GM20000 (cell line): ENCODE data around the gene AGPAT4.

ENCODE experiments used
- DNase-seq: peaks from one replicate; pipeline ENCODE4 v3.0.0; 2012; ENCODE audit warnings: low spot score
- TF ChIP-seq, protein P1 (sequence below): IDR thresholded peaks from 2 replicates; pipeline ENCODE4 v1.5.1; 2012; ENCODE audit warnings: mild to moderate bottlenecking, control low read depth; ENCODE audit errors: extremely low read depth, missing control alignments

AGPAT4 gene

DNA sequence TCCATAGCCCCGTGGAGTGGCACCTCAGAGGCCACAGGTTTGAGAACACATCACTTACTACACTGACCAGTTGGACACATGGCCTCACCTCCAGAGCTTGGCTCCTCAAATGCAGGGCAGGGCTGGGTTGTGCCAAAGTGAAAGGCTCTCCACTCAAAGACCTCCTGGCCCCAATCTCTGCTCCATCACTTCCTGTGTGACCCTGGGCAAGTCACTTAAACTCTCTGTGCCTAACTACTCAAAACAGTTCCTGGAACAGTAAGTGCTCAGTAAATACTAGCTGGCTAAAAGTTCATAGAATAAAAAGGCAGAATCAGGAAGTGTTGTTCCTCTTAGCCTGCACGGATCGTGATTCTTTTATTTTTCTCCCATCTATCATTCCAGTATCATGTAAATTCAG, 50.2 kb downstream of the AGPAT4 start:
- TF ChIP-seq, protein P1, sequence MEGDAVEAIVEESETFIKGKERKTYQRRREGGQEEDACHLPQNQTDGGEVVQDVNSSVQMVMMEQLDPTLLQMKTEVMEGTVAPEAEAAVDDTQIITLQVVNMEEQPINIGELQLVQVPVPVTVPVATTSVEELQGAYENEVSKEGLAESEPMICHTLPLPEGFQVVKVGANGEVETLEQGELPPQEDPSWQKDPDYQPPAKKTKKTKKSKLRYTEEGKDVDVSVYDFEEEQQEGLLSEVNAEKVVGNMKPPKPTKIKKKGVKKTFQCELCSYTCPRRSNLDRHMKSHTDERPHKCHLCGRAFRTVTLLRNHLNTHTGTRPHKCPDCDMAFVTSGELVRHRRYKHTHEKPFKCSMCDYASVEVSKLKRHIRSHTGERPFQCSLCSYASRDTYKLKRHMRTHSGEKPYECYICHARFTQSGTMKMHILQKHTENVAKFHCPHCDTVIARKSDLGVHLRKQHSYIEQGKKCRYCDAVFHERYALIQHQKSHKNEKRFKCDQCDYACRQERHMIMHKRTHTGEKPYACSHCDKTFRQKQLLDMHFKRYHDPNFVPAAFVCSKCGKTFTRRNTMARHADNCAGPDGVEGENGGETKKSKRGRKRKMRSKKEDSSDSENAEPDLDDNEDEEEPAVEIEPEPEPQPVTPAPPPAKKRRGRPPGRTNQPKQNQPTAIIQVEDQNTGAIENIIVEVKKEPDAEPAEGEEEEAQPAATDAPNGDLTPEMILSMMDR, result no peak
- no peak for DNase-seq

DNA sequence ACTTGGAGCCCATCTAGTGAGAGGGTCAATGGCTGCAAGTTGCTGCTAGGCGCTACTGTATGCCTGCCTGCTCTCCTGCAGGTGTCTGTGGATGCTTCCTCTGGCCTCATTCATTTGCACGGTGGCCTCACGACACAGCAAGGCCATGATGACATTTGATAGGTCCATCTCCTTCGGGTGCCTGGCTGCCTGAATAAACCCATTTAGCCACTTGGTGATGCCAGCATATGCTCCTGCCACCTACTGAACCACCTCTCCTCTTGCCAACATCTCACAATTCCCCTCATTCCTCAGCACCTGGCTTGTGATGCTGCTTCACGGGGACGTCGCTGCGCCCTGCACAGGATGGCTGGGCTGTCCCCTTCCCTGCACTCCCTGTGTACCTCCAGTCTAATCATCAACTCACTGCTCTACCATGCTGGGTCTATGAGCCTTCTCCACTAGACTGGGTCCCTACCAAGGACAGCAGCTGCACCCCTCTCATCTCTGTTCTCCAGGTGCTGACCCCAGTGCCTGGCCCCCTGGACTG, 51.1 kb downstream of the AGPAT4 start:
- no peak for DNase-seq
- TF ChIP-seq, protein P1, result no peak

DNA sequence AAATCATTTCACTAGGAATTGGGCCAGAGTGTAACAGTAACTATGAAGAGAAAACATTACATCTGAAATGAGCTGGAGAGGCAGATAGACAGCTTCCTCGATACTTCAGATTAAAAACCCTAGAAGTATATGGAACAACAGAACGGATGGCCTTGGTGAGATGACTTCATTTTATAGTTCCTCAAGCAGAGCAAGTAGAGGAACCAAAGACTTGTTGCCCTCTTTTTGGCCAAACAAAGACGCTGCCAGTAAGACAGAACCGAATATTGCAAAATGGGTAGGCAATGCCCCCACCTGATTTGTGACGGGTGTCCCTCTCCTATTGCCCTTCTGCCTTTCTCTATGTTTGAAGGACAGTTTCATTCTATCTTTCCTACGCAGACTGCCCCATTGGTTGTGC, 53.5 kb downstream of the AGPAT4 start:
- DNase-seq, result no peak

DNA sequence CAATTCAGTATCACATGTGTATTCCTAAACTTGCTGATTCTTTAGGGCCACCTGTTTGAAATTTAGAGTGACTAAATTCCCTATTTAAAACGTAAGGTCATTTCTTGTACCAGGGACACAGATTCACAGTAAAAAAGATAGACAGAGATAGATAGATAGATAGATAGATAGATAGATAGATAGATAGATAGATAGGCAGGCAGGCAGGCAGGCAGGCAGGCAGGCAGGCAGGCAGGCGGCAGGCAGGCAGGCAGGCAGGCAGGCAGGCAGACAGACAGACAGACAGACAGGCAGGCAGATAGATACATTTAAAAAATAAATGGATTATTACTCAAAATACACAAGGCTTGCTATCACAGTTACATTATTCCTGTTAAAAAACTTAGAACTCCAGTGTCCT, 54.2 kb downstream of the AGPAT4 start:
- DNase-seq, result no peak
- TF ChIP-seq, protein P1, result no peak

More for the DNA sequence above, 53.5 kb downstream of the AGPAT4 start:
- TF ChIP-seq, protein P1, result no peak

DNA sequence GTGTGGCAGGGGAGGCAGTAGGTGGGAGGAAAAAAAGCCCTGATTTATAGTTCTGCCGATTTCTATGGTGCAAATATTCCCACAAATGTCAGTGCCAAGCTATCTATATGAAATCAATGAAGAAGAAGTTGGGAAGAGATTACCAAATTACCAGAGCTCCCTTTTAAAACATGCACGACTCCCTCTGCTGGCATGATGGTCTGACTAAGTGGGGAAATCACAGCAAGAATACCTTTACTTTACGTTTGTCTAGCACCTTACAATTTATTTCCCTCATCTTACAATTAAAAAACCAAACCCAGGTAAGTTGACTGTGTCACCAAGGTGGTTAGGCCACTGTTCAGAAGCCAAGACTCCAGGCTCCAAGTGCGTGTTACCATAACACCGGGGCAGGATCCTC, 55.6 kb downstream of the AGPAT4 start:
- TF ChIP-seq, protein P1, result no peak
- DNase-seq, result no peak

DNA sequence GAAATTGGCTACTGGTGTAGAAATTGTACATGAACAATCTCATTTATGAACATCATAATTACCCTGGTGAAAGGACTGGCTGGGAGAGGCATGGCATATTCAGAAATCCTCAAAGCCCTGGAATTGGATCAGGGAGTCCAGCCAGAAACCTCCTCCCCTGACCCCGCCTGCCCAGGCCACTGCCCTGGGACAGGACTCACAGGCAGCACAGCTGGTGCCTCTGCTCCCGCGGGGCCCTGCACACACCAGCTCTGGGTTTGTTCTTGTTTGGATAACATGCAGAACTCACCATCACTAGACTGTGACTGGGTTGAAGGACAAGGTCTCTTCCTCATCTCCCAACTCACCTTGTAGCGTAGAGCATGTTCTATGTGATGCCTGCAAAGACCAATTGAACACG, 56.2 kb downstream of the AGPAT4 start:
- TF ChIP-seq, protein P1, result no peak
- DNase-seq, result no peak

DNA sequence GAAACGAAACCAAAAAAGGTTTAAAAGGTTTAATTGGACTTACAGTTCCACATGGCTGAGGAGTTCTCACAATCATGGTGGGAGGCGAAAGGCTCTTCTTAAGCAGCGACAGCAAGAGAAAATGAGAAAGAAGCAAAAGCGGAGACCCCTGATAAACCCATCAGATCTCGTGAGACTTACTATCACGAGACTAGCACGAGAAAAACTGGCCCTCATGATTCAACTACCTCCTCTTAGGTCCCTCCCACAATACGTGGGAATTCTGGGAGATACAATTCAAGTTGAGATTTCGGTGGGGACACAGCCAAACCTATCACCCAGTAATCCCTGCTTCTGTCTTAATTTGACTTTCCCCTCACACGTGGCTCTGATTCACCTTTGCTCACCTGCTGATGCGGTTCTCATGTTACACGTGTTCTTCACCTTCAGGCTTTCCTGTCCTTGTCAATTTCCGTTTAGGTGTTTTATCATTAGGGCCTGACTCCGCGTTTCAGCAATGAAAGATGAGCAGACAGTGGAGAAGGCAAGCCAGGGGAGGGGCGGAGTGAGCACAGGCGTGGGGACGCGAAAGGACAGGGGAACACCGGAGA, 57.1 kb downstream of the AGPAT4 start:
- TF ChIP-seq, protein P1, result no peak
- no peak for DNase-seq
